ENCODE results near the gene SIM1. TPM values are rescaled to one million over a fixed set of nuclear protein-coding genes. Genes with fewer than 3 reads are reported as not detected.

Gene SIM1
- total RNA-seq, result not detected in 2 replicates

GRCh38 chr6:100464903-100465700 lies at the start of gene SIM1:
TSS of gene SIM1 (minus strand) at chr6:100464921. CDS start at chr6:100463468, 1,453 bp downstream.

